ACC112 (cell line): ENCODE results near the gene CCDC122.

ENCODE experiments used
- H2AFZ ChIP-seq: fragments of 200-600 bp; sonication (generic); one replicate; pipeline ENCODE4 v1.6.0; 2017; ENCODE audit warnings: antibody characterized with exemption, low read length; ENCODE audit not compliant: unreplicated experiment
- H3K27ac ChIP-seq: fragments of 200-600 bp; sonication (generic); 2 replicates; pipeline ENCODE4 v1.5.1; 2014; ENCODE audit warnings: low read depth, mild to moderate bottlenecking, antibody characterized with exemption, low read length, moderate library complexity
- H3K27me3 ChIP-seq: fragments of 200-600 bp; sonication (generic); 2 replicates; pipeline ENCODE4 v1.6.1; 2014; ENCODE audit warnings: mild to moderate bottlenecking, antibody characterized with exemption, low read length, moderate library complexity, mixed read lengths; ENCODE audit not compliant: insufficient read depth
- H3K36me3 ChIP-seq: fragments of 200-600 bp; sonication (generic); 2 replicates; pipeline ENCODE4 v1.6.1; 2016; ENCODE audit warnings: mild to moderate bottlenecking, antibody characterized with exemption, low read length, moderate library complexity, mixed read lengths; ENCODE audit not compliant: insufficient read depth
- H3K4me1 ChIP-seq: fragments of 200-600 bp; sonication (generic); one replicate; pipeline ENCODE4 v1.6.1; 2016; ENCODE audit warnings: low read length, mixed read lengths; ENCODE audit not compliant: insufficient read depth, unreplicated experiment, control insufficient read depth
- H3K4me3 ChIP-seq: fragments of 200-600 bp; sonication (generic); 2 replicates; pipeline ENCODE4 v1.5.1; 2014; ENCODE audit warnings: mild to moderate bottlenecking, low read depth, low read length
- H3K79me2 ChIP-seq: fragments of 200-600 bp; sonication (generic); one replicate; pipeline ENCODE4 v1.6.0; 2016; ENCODE audit warnings: low read length; ENCODE audit not compliant: control insufficient read depth, unreplicated experiment, insufficient read depth

The CCDC122 gene

DNA sequence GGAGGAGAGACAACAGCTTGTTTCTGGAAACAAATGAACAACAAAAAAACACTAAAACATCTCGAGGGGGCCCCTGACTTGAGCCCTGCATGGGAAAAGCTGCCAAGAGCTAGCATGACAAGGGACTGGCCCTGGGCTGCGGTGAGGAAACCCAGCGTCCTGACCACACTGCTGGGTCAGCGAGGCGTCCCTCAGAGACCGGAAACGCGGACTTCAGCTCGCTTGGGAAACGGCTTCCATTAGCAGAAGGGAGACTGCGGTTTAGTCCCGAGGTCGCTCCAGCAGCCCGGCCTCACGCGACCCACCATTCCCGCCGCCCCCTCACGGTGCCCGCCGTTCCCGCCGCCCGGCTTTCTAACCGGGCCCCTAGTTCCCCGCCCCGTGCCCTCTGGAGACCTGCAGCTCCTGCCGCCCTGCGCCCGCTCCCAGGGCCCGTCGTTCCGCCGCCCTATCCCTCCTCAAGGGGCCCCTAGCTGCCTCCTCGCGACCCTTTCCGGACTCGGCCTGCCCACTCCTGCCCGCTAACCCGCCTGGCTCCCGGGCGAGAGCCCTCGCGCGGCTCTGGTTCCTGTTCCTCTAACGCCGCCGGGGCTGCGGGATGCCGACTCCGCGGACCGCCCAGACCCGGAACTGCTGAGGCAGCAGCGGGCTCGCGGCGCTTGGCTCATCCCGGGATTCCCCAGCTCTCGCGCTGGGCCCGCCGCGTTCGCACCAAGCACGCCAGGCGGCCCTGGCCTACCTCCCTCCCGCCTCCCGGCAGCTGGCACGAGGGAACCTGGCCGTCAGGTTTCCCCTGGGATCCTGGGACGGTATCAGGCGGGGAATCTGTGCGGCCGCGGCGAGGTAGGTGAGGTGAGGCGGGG is at the start of gene CCDC122:
Gene CCDC122 (minus strand): TSS at position 849 of the 863 bp plus-strand sequence. CDS start 10,364 bp downstream, outside the sequence.
- peaks cover 12% of the 10 kb centered on the region for H3K79me2 ChIP-seq
- peaks cover 4% of the 10 kb centered on the region; the same call in 1 of the 2 replicates for H3K36me3 ChIP-seq
- H3K27ac ChIP-seq: peak within 1 kb of the TSS; percentile 84
- H2AFZ ChIP-seq: peak within 1 kb of the TSS; percentile 76
- H3K27me3 ChIP-seq: no peaks in the 10 kb centered on the region
- peaks cover 18% of the 10 kb centered on the region for H3K4me1 ChIP-seq
- H3K4me3 ChIP-seq: peak within 1 kb of the TSS; percentile 84

DNA sequence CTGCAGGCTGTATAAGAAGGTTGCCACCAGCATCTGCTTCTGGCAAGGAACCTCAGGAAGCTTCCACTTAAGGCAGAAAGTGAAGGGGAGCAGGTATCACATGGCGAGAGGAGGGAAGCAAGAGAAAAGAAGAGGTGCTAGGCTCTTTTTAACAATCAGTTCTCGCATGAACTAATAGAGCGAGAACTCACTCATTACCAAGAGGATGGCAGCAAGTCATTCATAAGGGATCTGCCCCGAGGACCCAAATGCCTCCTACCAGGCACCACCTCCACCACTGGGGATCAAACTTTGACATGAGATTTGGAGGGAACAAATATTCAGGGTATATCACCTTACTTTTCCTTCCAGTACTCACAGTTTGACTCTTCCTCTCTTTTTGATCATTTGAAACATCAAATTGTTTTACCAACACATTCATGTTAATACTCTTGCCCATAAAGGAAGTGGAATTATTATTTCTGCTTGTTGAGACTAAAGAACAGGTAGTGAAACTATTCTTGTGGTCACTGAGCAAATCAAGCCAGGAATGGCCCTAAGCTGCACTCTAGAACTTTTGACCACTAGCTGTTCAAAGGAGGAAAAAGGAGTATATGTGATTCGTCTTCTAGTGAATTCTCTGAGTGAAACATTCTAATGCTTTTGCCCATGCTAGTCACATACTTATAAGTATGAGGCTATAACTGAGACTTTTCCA is 45.2 kb upstream of the CCDC122 start:
- no peak overlapping the region for H3K27ac ChIP-seq
- H3K27me3 ChIP-seq: no peaks in the 10 kb centered on the region; the same call in none of the 2 replicates
- no peaks in the 10 kb centered on the region for H3K36me3 ChIP-seq
- H3K4me1 ChIP-seq: no peaks in the 10 kb centered on the region
- no peak overlapping the region for H3K4me3 ChIP-seq
- H3K79me2 ChIP-seq: no peaks in the 10 kb centered on the region
- H2AFZ ChIP-seq: no peak overlapping the region

DNA sequence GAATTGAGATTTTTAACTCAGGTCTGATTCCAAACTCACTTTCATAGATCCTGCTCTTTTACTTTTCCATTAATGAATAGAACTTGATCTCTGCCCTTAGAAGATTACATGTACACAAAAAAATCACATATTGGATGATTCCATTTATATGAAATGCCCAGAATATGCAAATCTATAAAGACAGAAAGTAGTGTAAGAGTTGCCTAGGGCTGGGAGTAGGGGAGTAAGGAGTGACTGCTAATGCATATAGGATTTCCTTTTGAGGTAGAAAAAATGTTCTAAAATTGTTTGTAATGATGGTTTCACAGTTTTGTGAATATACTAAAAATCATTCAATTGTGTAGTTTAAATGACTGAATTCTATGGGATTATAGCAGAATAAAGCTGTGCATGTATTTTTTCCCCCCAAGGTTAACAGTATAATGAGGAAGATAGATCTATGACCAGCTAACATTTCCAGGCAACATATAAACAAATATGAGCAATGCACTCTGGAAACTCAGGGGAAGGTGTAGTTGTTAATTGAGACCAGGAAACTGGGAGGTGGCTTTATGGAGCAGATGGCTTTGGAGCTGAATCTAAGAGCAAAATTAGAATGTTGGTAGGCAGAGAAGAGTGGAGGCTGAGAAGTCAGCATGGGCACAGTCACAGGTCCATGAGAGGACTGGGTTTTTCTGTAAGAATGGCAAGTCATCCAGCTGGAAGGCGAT is 41.6 kb upstream of the CCDC122 start:
- Histone ChIP-seq H3K4me1 (no peaks in the 10 kb centered on the region), H3K79me2 (no peaks in the 10 kb centered on the region), H3K27ac (no peak overlapping the region), H3K27me3 (no peaks in the 10 kb centered on the region; the same call in 1 of the 2 replicates), H2AFZ (no peak overlapping the region), H3K4me3 (no peak overlapping the region), H3K36me3 (no peaks in the 10 kb centered on the region)

DNA sequence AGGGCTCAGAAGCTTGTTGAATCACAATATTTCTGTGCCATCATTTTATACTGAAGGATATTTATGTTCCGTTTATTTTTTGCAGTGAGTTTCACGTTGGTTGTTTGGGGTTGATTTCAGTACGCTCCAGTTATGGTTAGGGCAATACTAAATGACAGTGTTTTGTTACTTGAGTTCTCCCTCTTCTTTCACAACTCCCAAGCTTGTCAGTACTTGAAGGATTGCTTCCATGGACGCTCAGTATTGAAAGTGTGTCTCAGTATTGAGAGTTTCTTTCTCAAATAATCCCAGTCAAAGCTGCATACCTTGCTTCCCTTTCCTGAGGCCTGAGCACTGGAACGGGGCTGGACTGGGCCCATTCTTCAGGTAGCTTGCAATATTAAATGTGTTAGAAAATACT is 39.1 kb upstream of the CCDC122 start:
- H3K4me1 ChIP-seq: no peaks in the 10 kb centered on the region
- H2AFZ ChIP-seq: no peak overlapping the region
- H3K4me3 ChIP-seq: no peak overlapping the region
- H3K79me2 ChIP-seq: no peaks in the 10 kb centered on the region
- no peaks in the 10 kb centered on the region; the same call in 1 of the 2 replicates for H3K27me3 ChIP-seq
- H3K36me3 ChIP-seq: no peaks in the 10 kb centered on the region
- H3K27ac ChIP-seq: no peak overlapping the region

DNA sequence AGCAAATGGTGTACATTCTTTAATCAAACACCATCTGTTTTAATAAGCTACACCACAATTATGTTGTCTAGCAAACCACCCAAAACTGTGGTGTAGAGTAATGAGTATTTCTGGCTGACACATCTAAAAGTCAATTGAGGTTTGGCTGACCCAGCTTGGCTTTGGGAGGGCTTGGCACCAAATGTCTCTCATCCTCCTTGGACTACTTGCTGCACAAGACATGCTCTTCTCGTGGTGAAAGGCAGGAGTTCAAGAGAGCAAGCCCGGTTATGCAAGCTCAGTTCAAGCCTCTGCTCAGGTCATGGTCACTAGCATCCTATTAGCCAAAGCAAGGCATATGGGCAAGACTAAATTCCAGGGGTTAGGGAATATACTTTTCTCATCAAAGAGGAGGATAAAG is 37.3 kb upstream of the CCDC122 start:
- Histone ChIP-seq H3K36me3 (no peaks in the 10 kb centered on the region), H3K4me3 (no peak overlapping the region)

DNA sequence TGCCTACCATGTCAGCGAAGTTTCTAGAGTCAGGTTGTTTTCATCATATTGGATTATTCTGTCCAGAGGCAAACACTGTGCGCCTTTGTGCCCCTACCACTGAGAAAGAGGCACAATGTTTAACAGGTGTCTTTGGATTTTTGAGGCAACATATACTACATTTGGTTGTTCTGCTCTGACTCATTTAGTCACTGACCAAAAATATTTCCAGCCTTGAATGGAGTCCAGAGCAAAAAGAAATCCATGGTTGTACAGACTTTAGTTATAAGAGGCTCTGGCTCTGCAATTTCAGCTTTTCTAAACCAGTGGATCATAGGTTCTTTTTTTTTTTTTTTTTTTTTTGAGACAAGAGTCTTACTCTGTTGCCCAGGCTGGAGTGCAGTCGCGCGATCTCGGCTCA is 35.9 kb upstream of the CCDC122 start:
- Histone ChIP-seq H3K27me3 (no peaks in the 10 kb centered on the region), H2AFZ (no peak overlapping the region), H3K36me3 (no peaks in the 10 kb centered on the region), H3K4me1 (no peaks in the 10 kb centered on the region), H3K4me3 (no peak overlapping the region), H3K79me2 (no peaks in the 10 kb centered on the region), H3K27ac (no peak overlapping the region)

More for the DNA sequence above, 37.3 kb upstream of the CCDC122 start:
- Histone ChIP-seq H3K27me3 (no peaks in the 10 kb centered on the region; the same call in 1 of the 2 replicates), H2AFZ (no peak overlapping the region), H3K27ac (no peak overlapping the region), H3K79me2 (no peaks in the 10 kb centered on the region), H3K4me1 (no peaks in the 10 kb centered on the region)

DNA sequence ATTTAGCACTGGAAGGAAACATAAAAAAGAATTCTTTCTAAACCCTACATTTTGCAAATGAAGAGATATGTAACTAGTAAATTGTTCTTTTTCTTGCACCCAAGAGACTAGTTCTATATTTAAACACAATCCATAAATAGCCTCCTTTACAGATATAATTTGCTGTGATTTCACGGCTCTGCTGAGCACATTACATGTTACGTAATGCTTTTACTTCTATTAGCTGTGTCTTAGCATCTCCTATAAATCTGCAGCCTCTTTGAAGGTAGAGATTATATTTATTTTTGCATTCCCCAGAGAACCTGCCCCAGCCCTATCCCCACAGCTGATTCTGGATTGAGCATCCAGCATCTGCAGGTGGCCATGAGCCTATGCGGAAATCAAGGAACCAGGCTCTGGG is 32.3 kb upstream of the CCDC122 start:
- Histone ChIP-seq H3K79me2 (no peaks in the 10 kb centered on the region), H3K27me3 (no peaks in the 10 kb centered on the region), H2AFZ (no peak overlapping the region), H3K4me3 (no peak overlapping the region), H3K4me1 (peaks cover 10% of the 10 kb centered on the region), H3K36me3 (no peaks in the 10 kb centered on the region), H3K27ac (no peak overlapping the region)

DNA sequence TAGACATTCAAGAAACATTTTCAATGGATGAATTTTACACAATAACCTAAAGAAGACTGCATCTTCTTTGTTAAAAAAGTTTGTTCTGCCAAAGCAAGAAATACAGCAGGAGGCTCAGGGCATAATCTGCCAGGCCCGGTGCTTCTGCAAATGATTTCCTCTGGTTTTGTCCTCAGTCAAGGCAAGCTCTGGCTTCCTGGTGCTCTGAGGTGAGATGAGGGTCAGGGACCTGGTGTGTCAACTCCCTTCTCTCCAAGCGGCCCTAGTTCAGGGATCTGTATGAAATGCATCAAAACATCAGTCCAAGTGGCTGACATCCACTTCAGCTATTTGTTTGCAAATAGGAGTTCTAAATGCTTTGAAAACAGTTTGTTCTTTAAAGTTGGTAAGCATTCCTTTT is 31.7 kb upstream of the CCDC122 start:
- Histone ChIP-seq H3K79me2 (no peaks in the 10 kb centered on the region), H3K36me3 (no peaks in the 10 kb centered on the region), H2AFZ (no peak overlapping the region), H3K4me3 (no peak overlapping the region), H3K27ac (no peak overlapping the region), H3K27me3 (no peaks in the 10 kb centered on the region), H3K4me1 (peaks cover 10% of the 10 kb centered on the region)

DNA sequence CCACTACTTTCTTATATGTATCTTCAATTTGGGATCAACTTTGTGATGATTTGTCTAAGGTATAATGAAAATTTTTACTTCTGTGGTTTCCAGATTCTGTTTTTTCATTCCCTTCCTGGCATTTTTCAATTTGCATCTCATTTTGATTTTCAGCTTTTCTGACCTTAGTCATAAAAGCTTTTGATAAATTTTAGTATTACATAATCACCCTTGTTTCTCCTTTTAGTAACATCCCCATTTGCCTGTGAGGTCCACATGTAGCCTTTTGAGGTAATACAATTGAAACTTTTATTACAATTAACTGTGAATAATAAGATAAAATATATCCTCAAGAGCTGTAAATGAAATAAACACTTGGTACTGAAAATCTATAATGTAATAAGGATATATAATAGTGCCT is 31.3 kb upstream of the CCDC122 start:
- H3K4me1 ChIP-seq: peaks cover 10% of the 10 kb centered on the region
- no peaks in the 10 kb centered on the region for H3K36me3 ChIP-seq
- no peak overlapping the region for H3K27ac ChIP-seq
- no peaks in the 10 kb centered on the region for H3K27me3 ChIP-seq
- no peak overlapping the region for H2AFZ ChIP-seq
- no peaks in the 10 kb centered on the region for H3K79me2 ChIP-seq
- no peak overlapping the region for H3K4me3 ChIP-seq
